T47D (cell line): Measurements from ENCODE around the gene SLC5A6.

Experiments
- DNase-seq, 2 experiments: peaks; one replicate each; pipeline versions ENCODE4 v3.0.0 to v3.0.0-alpha.2; 2011 to 2012; ENCODE audit warnings: low read depth in 1 of 2, low spot score in 1 of 2
- JUND ChIP-seq: IDR thresholded peaks from 2 replicates; pipeline ENCODE4 v1.6.1; 2012; ENCODE audit warnings: low read depth
- in situ Hi-C: cut with HindIII; loops from 2 replicates; pipeline ENCODE4 v1.10.0; 2016; ENCODE audit warnings: low sequenced_read_pairs, low pct_unique_long_range_greater_than_20kb

The SLC5A6 gene

GRCh38 chr2:27211943-27212625 is at the start of gene SLC5A6, which contains the start of gene ATRAID:
Gene SLC5A6 (minus strand): TSS chr2:27212268. CDS start chr2:27207650, 4,618 bp downstream.
Gene ATRAID (plus strand): TSS chr2:27212041. CDS start chr2:27212369, 328 bp downstream.
- TF ChIP-seq JUND: no peak
- peak; percentile 81 to 85 for DNase-seq
- in situ Hi-C loops: no loop called here

GRCh38 chr2:27261241-27261925 is 49.3 kb upstream of the SLC5A6 start:
- in situ Hi-C loops: no loop called here
- DNase-seq: no peak
- no peak for TF ChIP-seq JUND

- in situ Hi-C loops: no loop called here
- DNase-seq: no peak
- no peak for TF ChIP-seq JUND
These were observed 46.0 kb upstream of the SLC5A6 start for GRCh38 chr2:27258051-27258450.

GRCh38 chr2:27256855-27257454 is 44.9 kb upstream of the SLC5A6 start:
- in situ Hi-C loops: no loop called here
- no peak for TF ChIP-seq JUND
- no peak for DNase-seq

- in situ Hi-C loops: no loop called here
- TF ChIP-seq JUND: no peak
- DNase-seq: no peak
These were observed 43.6 kb upstream of the SLC5A6 start for GRCh38 chr2:27255660-27256059.

- TF ChIP-seq JUND: no peak
- in situ Hi-C loops: no loop called here
- DNase-seq: no peak
These were observed 43.1 kb upstream of the SLC5A6 start for GRCh38 chr2:27255187-27255586.

- in situ Hi-C loops: no loop called here
- TF ChIP-seq JUND: no peak
- no peak for DNase-seq
These were observed 39.7 kb upstream of the SLC5A6 start for GRCh38 chr2:27251766-27252165.

GRCh38 chr2:27250652-27251379 is 38.7 kb upstream of the SLC5A6 start:
- no peak for DNase-seq
- in situ Hi-C loops: no loop called here
- no peak for TF ChIP-seq JUND

GRCh38 chr2:27249891-27250651 is 38.0 kb upstream of the SLC5A6 start:
- no peak for DNase-seq
- in situ Hi-C loops: no loop called here
- TF ChIP-seq JUND: no peak

- peak in 1 of 2 experiments; percentile 41 for DNase-seq
- in situ Hi-C loops: no loop called here
- TF ChIP-seq JUND: no peak
These were observed 37.3 kb upstream of the SLC5A6 start for GRCh38 chr2:27249159-27249890.

GRCh38 chr2:27247893-27248292 is 35.8 kb upstream of the SLC5A6 start:
- no peak for DNase-seq
- no peak for TF ChIP-seq JUND
- in situ Hi-C loops: no loop called here

GRCh38 chr2:27245626-27246025 is 33.6 kb upstream of the SLC5A6 start:
- no peak for DNase-seq
- TF ChIP-seq JUND: no peak
- in situ Hi-C loops: no loop called here
